ENCODE data around the gene CCDC188.

DNA sequence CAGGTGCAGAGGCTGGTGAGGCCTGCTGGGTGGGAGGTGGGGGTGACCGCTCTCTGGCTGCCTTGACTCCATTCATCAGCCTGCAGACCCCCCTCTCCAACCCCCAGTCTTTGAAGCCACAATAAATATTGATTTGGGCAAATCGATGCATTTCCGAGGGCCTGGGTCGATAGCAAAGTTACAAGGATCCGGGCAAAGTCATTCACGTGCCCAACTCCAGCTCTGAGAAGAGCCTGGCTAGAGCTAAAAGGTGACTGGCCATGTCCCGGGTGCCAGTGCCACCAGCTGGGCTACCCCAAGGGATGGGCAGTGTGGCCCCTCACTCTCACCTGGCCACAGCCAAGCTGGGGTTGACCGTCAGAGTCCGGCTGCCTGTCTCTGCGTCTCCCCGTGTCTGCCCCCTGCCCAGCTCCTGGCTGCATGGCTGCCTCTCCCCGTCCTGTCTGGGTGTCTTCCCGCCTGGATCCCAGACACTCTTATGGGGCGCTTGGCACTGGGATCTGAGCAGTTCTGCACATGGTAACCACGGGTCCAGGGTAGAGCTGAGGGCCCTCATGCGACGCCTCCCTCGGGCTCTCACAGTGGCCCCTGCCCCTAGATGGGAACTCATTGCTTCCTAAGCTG lies 46.7 kb upstream of the CCDC188 start:
- no peak for TF ChIP-seq GRHL2 (CRISPR knock-in tag; IDR thresholded peaks at IDR 0.05; ENCODE audit: insufficient replicate concordance, severe bottlenecking)
- no peak for TF ChIP-seq FOXP1 (CRISPR knock-in tag; IDR thresholded peaks at IDR 0.05; ENCODE audit: borderline replicate concordance)
- TF ChIP-seq JUN (CRISPR knock-in tag; IDR thresholded peaks at IDR 0.05): no peak
- TF ChIP-seq, protein P1, sequence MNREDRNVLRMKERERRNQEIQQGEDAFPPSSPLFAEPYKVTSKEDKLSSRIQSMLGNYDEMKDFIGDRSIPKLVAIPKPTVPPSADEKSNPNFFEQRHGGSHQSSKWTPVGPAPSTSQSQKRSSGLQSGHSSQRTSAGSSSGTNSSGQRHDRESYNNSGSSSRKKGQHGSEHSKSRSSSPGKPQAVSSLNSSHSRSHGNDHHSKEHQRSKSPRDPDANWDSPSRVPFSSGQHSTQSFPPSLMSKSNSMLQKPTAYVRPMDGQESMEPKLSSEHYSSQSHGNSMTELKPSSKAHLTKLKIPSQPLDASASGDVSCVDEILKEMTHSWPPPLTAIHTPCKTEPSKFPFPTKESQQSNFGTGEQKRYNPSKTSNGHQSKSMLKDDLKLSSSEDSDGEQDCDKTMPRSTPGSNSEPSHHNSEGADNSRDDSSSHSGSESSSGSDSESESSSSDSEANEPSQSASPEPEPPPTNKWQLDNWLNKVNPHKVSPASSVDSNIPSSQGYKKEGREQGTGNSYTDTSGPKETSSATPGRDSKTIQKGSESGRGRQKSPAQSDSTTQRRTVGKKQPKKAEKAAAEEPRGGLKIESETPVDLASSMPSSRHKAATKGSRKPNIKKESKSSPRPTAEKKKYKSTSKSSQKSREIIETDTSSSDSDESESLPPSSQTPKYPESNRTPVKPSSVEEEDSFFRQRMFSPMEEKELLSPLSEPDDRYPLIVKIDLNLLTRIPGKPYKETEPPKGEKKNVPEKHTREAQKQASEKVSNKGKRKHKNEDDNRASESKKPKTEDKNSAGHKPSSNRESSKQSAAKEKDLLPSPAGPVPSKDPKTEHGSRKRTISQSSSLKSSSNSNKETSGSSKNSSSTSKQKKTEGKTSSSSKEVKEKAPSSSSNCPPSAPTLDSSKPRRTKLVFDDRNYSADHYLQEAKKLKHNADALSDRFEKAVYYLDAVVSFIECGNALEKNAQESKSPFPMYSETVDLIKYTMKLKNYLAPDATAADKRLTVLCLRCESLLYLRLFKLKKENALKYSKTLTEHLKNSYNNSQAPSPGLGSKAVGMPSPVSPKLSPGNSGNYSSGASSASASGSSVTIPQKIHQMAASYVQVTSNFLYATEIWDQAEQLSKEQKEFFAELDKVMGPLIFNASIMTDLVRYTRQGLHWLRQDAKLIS (CRISPR knock-in tag; IDR thresholded peaks at IDR 0.05; ENCODE audit: borderline replicate concordance): no peak
- TF ChIP-seq, protein P2, sequence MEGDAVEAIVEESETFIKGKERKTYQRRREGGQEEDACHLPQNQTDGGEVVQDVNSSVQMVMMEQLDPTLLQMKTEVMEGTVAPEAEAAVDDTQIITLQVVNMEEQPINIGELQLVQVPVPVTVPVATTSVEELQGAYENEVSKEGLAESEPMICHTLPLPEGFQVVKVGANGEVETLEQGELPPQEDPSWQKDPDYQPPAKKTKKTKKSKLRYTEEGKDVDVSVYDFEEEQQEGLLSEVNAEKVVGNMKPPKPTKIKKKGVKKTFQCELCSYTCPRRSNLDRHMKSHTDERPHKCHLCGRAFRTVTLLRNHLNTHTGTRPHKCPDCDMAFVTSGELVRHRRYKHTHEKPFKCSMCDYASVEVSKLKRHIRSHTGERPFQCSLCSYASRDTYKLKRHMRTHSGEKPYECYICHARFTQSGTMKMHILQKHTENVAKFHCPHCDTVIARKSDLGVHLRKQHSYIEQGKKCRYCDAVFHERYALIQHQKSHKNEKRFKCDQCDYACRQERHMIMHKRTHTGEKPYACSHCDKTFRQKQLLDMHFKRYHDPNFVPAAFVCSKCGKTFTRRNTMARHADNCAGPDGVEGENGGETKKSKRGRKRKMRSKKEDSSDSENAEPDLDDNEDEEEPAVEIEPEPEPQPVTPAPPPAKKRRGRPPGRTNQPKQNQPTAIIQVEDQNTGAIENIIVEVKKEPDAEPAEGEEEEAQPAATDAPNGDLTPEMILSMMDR (IDR thresholded peaks at IDR 0.05): no peak

Measured in WTC11 (cell line).